NT2/D1 (cell line): ENCODE results near the gene NFATC3.
"Not testable (repeated sequence)": the region's sequence is repeated elsewhere in the genome, so short reads cannot be mapped to it uniquely, and the experiment has no call there.

ENCODE experiments used
- DNase-seq: peaks from one replicate; pipeline ENCODE4 v3.0.0-alpha.2; 2011; ENCODE audit warnings: low read depth, low spot score
- H3K27me3 ChIP-seq: 2 replicates; pipeline ENCODE4 v1.6.0; 2011; ENCODE audit warnings: mild to moderate bottlenecking; ENCODE audit not compliant: insufficient read length, insufficient read depth
- H3K36me3 ChIP-seq: 2 replicates; pipeline ENCODE4 v1.6.1; 2011; ENCODE audit warnings: mild to moderate bottlenecking, low read length, mixed read lengths; ENCODE audit not compliant: insufficient read depth, insufficient read length
- H3K4me1 ChIP-seq: 2 replicates; pipeline ENCODE4 v1.5.1; 2011; ENCODE audit not compliant: insufficient read depth, insufficient read length
- H3K4me3 ChIP-seq: 2 replicates; pipeline ENCODE4 v1.5.1; 2011; ENCODE audit warnings: low read depth; ENCODE audit not compliant: insufficient read length
- H3K9ac ChIP-seq: 2 replicates; pipeline ENCODE4 v1.6.0; 2011; ENCODE audit warnings: low read depth; ENCODE audit not compliant: insufficient read length
- H3K9me3 ChIP-seq: 2 replicates; pipeline ENCODE4 v1.5.1; 2011; ENCODE audit warnings: mild to moderate bottlenecking, low read length; ENCODE audit not compliant: insufficient read depth
- SUZ12 ChIP-seq: IDR thresholded peaks from 2 replicates; pipeline ENCODE4 v1.6.1; 2011; ENCODE audit not compliant: insufficient read length, insufficient read depth; ENCODE audit errors: extremely low read depth
- YY1 ChIP-seq: IDR thresholded peaks from 2 replicates; pipeline ENCODE4 v1.6.1; 2011; ENCODE audit not compliant: insufficient read length, insufficient read depth
- ZNF274 ChIP-seq: IDR thresholded peaks from 2 replicates; pipeline ENCODE4 v1.6.1; 2011; ENCODE audit warnings: mild to moderate bottlenecking, low read depth, low read length

NFATC3 gene

DNA sequence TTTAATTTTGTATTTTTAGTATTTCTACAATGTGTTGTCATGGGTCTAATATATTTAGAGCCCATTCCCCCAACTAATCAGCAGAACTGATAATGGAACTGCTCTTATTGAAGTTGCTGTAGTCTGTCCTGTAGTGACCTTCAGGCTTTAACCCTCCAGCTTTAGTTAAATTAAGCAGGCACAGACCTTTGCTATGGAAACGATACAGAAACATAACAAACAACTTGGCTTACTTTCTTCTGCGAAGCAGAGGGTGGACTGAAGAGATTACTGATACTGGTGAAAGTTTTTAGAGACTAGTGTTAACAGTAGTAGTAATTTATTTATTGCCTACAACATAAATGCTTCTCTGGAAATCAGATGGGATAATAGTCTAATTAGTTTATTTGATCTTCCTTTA, 61.4 kb downstream of the NFATC3 start:
- Histone ChIP-seq H3K9me3 (no peaks in the 10 kb centered on the region), H3K9ac (no peak overlapping the region), H3K4me3 (no peak overlapping the region), H3K27me3 (no peaks in the 10 kb centered on the region), H3K36me3 (peaks cover 10% of the 10 kb centered on the region), H3K4me1 (no peaks in the 10 kb centered on the region)
- TF ChIP-seq SUZ12 (no peak), ZNF274 (no peak), YY1 (no peak)
- no peak for DNase-seq

DNA sequence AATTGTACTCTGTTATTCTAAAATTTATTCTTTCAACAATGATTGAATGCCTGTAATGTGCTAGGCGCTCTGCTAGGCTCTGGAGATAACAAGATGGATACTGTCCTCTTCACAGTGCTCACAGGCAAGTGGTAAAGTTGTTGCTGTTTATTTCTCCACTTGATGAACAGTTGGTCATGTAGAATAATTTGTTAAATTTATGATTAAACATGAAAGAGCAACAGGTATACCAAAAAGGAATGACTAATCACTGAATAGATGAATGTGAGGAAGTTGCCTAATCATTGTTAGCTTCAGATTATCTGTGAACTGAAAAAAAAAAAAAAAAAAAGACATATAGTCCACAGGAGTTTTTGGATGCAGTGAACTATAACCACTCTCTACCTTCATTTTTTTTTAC, 62.3 kb downstream of the NFATC3 start:
- H3K4me3 ChIP-seq: no peak overlapping the region
- no peak for DNase-seq
- no peaks in the 10 kb centered on the region for H3K9me3 ChIP-seq
- peaks cover 10% of the 10 kb centered on the region for H3K36me3 ChIP-seq
- H3K9ac ChIP-seq: no peak overlapping the region
- TF ChIP-seq YY1 (no peak), SUZ12 (no peak), ZNF274 (no peak)
- H3K27me3 ChIP-seq: no peaks in the 10 kb centered on the region
- H3K4me1 ChIP-seq: no peaks in the 10 kb centered on the region

DNA sequence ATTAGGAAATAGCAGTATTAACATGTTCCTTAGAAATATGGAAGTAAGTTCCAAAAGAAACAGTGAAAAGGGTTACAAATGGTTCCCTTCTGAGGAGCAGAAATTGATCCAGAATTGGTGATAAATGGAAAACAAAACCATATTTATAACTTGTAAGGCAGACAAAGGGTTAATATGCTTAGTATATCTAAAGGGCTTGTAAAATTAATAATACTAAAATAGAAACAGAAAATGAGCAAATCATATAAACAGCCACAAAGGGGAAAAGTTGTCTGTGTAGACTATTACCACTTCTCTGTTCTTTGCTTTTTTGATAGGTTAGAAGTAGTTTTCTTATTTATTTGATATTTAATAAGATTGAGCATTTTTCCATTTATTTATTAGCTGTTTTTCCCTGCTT, 64.4 kb downstream of the NFATC3 start:
- Histone ChIP-seq H3K4me1 (no peaks in the 10 kb centered on the region), H3K9me3 (no peaks in the 10 kb centered on the region), H3K4me3 (no peak overlapping the region), H3K9ac (no peak overlapping the region), H3K27me3 (no peaks in the 10 kb centered on the region), H3K36me3 (peaks cover 6% of the 10 kb centered on the region)
- no peak for DNase-seq
- no peak for TF ChIP-seq SUZ12
- no peak for TF ChIP-seq ZNF274
- no peak for TF ChIP-seq YY1

DNA sequence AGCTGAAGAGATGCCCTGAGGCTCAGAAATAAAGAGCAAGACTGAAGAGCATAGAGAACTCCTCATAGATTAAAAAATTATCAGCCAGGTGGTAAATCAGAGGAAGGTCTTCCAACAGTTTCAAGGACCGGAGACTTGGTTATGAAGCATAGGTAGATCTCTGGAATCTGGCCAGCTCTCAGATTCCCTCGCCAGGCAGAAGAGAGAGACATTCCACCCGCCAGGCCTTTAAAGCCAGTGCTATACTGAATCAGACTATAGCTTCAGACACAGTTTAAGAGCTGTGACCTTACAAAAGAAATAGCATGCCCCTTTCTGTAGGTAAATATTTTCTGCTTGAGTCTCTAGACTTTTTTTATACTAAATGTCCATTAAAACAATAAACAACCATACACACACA, 70.3 kb downstream of the NFATC3 start:
- Histone ChIP-seq H3K4me1 (no peaks in the 10 kb centered on the region), H3K4me3 (no peak overlapping the region), H3K9me3 (no peaks in the 10 kb centered on the region), H3K27me3 (no peaks in the 10 kb centered on the region), H3K36me3 (peaks cover 26% of the 10 kb centered on the region), H3K9ac (no peak overlapping the region)
- no peak for TF ChIP-seq ZNF274
- TF ChIP-seq SUZ12: no peak
- no peak for TF ChIP-seq YY1
- no peak for DNase-seq

DNA sequence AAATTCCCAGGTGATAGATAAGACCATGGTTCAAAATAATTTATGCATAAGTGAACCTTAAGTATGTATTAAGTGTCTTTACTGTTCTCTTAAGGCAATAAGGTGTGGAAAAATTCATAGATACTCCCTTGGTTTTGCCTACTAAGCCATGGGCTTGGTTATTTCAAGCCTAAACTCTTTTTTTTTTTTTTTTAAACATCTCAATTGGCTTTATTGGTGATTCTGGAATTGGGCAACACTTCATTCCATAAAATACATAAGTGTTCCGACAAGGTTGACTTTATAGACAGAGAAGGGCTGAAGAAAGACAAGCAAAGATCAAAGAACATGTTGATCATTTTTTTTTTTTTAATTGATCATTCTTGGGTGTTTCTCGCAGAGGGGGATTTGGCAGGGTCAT, 77.2 kb downstream of the NFATC3 start:
- H3K36me3 ChIP-seq: peaks cover 53% of the 10 kb centered on the region

DNA sequence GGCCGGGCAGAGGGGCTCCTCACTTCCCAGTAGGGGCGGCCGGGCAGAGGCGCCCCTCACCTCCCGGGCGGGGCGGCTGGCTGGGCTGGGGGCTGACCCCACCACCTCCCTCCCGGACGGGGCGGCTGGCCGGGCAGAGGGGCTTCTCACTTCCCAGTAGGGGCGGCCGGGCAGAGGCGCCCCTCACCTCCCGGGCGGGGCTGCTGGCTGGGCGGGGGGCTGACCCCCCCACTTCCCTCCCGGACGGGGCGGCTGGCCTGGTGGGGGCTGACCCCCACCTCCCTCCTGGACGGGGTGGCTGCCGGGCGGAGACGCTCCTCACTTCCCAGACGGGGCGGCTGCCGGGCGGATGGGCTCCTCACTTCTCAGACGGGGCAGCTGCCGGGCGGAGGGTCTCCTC, 78.1 kb downstream of the NFATC3 start:
- H3K4me1 ChIP-seq, H3K9ac ChIP-seq, H3K27me3 ChIP-seq, H3K4me3 ChIP-seq, DNase-seq, H3K9me3 ChIP-seq: not testable (repeated sequence)
- H3K36me3 ChIP-seq: peaks cover 50% of the 10 kb centered on the region

More for the DNA sequence above, 77.2 kb downstream of the NFATC3 start:
- no peak for TF ChIP-seq ZNF274
- no peak for TF ChIP-seq SUZ12
- no peak for TF ChIP-seq YY1
- Histone ChIP-seq H3K27me3 (no peaks in the 10 kb centered on the region), H3K9me3 (peaks cover 7% of the 10 kb centered on the region; the same call in 1 of the 2 replicates), H3K4me3 (no peak overlapping the region), H3K4me1 (no peaks in the 10 kb centered on the region), H3K9ac (no peak overlapping the region)
- no peak for DNase-seq

DNA sequence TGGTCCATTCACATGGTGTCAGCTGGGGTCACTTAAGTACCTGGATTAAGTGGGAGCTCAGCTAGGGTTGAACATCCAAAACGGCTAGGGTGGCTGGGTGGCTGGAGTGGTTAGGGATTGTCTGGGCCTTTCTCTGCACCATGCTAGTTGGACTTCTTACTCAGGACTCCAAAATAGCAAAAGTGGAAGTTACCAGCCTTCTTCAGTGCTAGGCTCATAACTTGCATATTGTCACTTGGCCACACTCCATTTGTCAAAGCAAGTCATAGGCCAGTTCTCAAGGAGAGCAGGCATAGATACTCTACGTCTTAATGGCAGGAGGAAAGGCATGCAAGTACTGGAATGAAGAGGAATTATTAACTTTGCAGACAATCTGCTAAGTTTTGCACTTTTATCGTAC, 81.1 kb downstream of the NFATC3 start:
- DNase-seq: no peak
- H3K4me1 ChIP-seq: no peaks in the 10 kb centered on the region
- peaks cover 7% of the 10 kb centered on the region; the same call in 1 of the 2 replicates for H3K9me3 ChIP-seq
- H3K27me3 ChIP-seq: no peaks in the 10 kb centered on the region
- no peak overlapping the region for H3K4me3 ChIP-seq
- no peak for TF ChIP-seq SUZ12
- no peak for TF ChIP-seq ZNF274
- no peak for TF ChIP-seq YY1
- H3K36me3 ChIP-seq: peaks cover 35% of the 10 kb centered on the region
- no peak overlapping the region for H3K9ac ChIP-seq

DNA sequence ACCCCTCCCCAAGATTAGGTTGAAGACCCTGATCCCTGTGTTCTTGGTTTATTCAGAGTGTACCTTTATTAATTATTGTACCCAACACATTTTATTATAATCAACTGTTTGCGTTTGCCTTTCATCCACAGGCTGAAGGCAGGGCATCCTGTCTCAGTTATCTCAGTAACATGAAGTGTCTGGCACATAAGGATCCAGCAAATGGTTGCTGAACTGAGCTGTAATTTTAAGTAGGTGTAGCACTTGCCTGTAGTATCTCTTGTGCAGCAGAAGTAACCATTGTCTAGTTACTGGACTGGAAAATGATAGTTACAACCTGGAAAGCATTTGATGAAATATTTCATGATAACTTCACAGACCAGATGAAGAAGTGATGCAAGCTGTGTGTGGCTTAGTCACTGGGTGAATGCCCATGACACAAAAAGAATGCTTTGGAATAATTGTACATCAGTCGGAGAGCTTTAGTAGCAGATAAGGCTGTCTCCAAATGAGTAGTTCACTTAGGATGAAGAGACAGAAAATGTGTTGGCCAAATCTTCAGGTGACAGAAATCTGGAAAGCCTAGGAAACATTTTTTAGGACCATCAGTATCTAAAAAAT, 94.1 kb downstream of the NFATC3 start:
- Histone ChIP-seq H3K4me3 (no peak overlapping the region), H3K36me3 (peaks cover 40% of the 10 kb centered on the region), H3K9me3 (no peaks in the 10 kb centered on the region), H3K4me1 (no peaks in the 10 kb centered on the region), H3K9ac (no peak overlapping the region), H3K27me3 (no peaks in the 10 kb centered on the region)
- DNase-seq: no peak
- TF ChIP-seq SUZ12 (no peak), ZNF274 (no peak), YY1 (no peak)
